Endothelial cell of hepatic sinusoid (primary cell): Measurements from ENCODE around the gene NAPG.
"Not testable (repeated sequence)": the region's sequence is repeated elsewhere in the genome, so short reads cannot be mapped to it uniquely, and the experiment has no call there.

Experiments
- in situ Hi-C: cut with HindIII; loops from 2 replicates; pipeline ENCODE4 v1.10.0; 2017; ENCODE audit warnings: low sequenced_read_pairs

The NAPG gene

GRCh38 chr18:10511236-10511635, 14.6 kb upstream of the NAPG start:
- in situ Hi-C loops, result no loop called here

- in situ Hi-C loops, result no loop called here
These were observed 11.7 kb upstream of the NAPG start for GRCh38 chr18:10514082-10514481.

DNA sequence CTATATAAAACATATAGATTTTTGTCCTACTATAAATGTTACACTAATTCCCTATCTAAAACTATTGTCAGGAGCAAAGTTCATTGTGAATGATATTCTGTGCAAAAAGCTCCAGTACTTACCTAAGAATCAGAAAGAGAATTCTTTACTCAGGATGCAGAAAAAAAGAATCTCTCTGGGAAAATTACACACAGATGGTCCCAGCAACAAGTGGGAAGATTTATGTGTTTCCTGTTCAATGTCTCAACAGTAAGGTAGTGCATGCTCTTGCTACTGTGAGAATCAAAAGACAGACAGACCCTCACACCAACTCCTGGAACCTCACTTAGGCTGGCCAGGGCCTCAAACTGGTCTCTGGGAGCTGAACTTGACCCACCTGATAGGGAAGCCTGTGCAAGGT, 11.2 kb upstream of the NAPG start:
- in situ Hi-C loops, result no loop called here

DNA sequence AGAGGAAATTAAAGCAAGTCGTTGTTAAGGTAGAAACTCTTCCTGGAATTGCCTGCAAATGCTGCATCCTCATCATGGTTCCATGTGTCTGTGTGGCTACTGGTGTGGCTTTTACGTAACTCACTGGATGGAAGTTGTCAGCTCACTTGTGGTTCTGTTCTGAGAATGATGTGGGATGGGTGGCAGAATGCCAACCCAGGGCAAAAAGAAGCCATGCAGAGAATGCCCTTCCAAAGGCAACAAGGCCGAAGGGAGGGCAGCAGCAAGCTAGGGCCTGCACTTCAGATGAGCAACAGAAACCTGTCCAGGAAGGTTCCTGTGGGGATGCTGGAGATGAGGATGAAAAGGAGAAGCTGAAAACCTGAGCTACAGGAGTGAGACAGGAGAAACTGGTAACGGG, 10.4 kb upstream of the NAPG start:
- in situ Hi-C loops, result loop anchor here (5.0 kb wide), 2 partner anchors 78 to 543 kb away; no protein-coding TSS in a partner anchor

- in situ Hi-C loops, result loop anchor here (5.0 kb wide), 2 partner anchors 79 to 544 kb away; no protein-coding TSS in a partner anchor
These were observed 9.7 kb upstream of the NAPG start for GRCh38 chr18:10516078-10516477.

DNA sequence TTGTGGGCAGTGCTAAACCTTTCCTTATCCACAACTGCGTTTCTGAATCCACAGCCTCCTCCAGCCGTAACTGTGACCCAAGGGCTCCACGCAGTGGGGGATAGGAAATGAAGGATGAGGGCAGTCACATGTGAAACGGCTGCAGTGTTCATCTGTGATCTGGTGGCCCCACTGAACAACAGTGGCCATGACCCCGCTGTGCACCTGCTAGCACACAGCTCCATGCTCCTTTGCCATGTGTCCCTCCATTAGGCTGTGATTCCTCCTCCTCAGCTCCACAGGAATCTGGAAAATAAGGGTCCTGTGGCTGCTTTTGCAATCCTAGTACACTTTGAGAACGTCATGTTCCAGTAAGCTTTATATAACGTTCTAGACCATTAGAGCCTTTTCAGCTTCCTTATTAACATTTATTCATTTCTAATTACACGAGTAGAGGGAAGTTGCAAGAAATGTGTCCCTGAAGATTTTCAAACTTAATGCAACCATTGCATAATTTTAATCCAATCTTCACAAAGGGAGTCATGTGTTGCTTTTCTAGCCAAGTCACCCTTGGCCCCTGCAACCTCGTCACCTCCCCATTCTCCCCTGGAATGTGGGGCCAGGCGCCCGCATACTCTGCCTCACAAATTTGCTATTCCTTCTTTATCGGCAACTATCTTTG, 7.1 kb upstream of the NAPG start:
- in situ Hi-C loops, result loop anchor here (5.0 kb wide), 2 partner anchors 81 to 546 kb away; no protein-coding TSS in a partner anchor

DNA sequence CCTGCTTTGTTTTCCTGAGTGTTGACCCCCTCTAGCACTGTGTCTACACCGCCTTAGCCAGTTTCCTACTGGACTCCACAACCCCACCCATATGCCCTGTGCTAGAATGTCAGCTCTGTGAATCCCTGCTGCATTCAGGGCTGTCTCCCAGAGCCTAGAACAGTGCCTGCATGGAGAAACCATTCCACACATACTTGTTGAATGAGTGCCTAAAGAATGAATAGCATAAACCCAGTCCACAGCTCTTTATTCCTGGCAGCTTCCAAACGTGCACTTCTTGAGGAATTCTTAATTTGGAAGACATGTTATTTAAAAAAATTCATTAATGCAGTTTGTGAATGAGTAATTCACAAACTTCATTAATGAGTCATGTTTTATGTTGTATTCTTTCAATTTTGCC, 6.5 kb upstream of the NAPG start:
- in situ Hi-C loops, result loop anchor here (5.0 kb wide), 2 partner anchors 82 to 547 kb away; no protein-coding TSS in a partner anchor

- in situ Hi-C loops, result loop anchor here (5.0 kb wide), 2 partner anchors 83 to 548 kb away; no protein-coding TSS in a partner anchor
These were observed 5.6 kb upstream of the NAPG start for GRCh38 chr18:10519999-10520935.

GRCh38 chr18:10521566-10521965, 4.3 kb upstream of the NAPG start:
- in situ Hi-C loops, result no loop called here

GRCh38 chr18:10522574-10522973, 3.3 kb upstream of the NAPG start:
- in situ Hi-C loops, result no loop called here

DNA sequence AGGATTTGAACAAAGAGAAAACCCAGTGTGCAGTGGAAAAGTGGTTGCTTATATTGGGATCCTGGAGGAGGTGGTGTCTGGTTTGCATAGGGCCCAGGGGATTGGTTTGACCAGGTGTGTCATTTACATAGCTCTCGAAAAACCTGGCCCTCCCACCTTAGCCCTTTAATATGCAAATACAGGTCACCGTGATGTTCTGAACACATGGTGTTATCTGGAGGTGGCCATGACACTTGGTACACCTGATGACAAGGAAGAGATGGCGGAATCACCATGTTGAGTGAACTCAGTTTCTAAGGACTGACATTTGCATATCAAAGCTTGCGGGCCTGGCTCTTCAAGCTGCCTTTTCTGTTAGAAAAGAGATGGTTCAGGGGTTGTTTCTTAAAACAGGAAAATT, 2.3 kb upstream of the NAPG start:
- in situ Hi-C loops, result no loop called here

DNA sequence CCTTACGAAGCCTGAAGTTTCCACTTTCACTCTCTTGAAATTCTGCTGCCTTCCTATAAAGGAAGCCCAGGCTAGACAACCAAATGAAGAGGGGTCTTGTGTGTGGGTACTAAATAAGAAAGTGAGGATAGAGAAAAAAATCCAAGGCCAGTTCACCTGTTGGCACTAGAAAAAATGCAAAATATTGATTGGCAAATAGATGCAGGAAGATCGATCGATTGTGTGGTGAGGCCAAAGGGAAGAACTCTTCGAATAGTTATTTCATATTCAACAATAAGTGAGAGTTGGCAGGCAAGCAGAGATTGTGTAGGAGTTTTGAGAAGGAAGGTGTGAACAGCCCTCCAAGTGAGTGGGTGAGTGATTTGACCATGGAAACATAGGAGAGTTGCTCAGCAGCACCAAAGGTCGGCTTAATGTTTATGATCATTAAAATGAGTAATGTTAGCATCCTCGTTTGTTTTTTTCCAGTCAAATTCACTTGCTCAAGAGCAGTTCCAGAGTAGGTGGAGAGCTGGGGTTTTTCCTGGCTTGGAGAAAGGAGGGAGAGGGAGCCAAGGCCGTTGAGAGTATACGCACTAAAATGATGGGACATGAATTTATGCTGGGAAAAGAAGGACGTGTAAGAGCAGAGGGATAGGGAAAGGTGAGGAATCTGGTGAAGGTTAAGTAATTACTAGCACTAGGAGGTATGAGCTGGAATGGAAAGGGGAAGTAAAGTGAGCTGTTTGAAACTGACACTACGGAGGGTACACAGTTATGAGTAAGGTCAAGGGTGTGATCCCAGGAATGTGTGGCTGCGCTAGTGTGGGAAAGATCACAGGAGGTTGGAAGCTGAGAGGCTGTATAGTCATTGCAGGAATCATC, 1.1 kb upstream of the NAPG start:
- in situ Hi-C loops, result no loop called here

- in situ Hi-C loops, result no loop called here
These were observed 496 bp upstream of the NAPG start for GRCh38 chr18:10525371-10525691.

DNA sequence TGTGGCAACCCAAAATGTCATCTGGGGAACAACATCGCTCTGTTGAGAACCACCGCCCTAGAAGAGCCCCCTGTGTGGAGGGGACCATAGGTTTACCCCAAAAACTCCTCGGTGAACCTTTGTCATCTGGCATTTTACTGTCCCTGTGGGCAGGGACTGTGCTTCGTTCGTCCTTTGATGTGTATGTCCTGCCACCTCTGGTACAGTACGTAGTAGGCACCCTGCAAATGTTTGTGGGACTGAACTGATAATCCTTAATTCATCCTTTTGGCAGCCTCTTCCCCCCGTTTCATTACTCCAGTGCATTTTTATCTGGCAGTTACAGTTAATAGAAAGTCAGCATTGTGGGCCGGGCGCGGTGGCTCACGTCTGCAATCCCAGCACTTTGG, 728 bp downstream of the NAPG start:
- in situ Hi-C loops, result no loop called here

GRCh38 chr18:10528439-10528838, 2.6 kb downstream of the NAPG start:
- in situ Hi-C loops, result no loop called here

- in situ Hi-C loops, result no loop called here
These were observed 4.2 kb downstream of the NAPG start for GRCh38 chr18:10530002-10530401.

GRCh38 chr18:10530852-10531251, 5.0 kb downstream of the NAPG start:
- in situ Hi-C loops, result no loop called here

GRCh38 chr18:10533111-10533510, 7.3 kb downstream of the NAPG start:
- in situ Hi-C loops, result no loop called here

- in situ Hi-C loops, result no loop called here
These were observed 10.5 kb downstream of the NAPG start for GRCh38 chr18:10536280-10536679.

DNA sequence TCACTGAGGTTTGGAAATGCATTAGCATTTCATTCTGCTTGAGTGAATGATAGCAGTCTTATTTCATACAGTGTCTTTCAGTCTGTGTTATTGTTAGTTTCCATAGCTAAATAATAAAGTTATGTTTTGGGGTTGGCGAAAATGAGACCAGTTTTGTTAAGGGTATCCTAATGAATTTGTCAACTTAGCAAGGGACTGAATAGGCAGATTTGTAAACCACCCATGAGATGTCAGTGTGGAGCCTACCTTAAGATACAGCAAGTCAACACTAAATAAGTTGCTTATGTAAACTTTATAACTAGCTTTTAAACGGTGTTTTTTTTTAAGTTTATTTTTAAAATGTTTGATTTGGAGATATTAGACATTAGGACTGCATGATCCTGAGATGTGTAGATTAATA, 11.9 kb downstream of the NAPG start:
- in situ Hi-C loops, result no loop called here

GRCh38 chr18:10539124-10539523, 13.3 kb downstream of the NAPG start:
- in situ Hi-C loops, result not testable (repeated sequence)
